Measurements from ENCODE around the gene ACAD11.
"Not testable (repeated sequence)": the region's sequence is repeated elsewhere in the genome, so short reads cannot be mapped to it uniquely, and the experiment has no call there.

ACAD11 gene

DNA sequence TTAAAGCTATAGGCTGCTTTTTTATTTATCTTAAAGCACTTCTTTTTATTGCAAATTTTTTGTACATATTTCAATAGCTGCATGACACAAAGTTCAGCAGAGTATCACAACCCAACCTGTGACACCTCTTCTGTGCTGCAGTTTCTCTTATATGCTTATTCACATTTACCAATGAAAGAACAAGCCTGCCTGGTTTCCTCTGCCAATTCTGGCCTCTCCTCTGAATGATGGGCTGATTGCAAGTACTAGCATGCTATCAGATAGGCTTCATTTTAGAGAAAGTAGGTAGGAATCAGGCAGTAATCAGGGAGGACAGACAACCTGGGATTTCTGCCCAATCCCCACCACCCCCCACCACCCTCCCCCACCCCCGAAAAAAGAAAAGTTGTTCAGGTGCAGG is 36.0 kb downstream of the ACAD11 start:
- TF ChIP-seq, protein P1, sequence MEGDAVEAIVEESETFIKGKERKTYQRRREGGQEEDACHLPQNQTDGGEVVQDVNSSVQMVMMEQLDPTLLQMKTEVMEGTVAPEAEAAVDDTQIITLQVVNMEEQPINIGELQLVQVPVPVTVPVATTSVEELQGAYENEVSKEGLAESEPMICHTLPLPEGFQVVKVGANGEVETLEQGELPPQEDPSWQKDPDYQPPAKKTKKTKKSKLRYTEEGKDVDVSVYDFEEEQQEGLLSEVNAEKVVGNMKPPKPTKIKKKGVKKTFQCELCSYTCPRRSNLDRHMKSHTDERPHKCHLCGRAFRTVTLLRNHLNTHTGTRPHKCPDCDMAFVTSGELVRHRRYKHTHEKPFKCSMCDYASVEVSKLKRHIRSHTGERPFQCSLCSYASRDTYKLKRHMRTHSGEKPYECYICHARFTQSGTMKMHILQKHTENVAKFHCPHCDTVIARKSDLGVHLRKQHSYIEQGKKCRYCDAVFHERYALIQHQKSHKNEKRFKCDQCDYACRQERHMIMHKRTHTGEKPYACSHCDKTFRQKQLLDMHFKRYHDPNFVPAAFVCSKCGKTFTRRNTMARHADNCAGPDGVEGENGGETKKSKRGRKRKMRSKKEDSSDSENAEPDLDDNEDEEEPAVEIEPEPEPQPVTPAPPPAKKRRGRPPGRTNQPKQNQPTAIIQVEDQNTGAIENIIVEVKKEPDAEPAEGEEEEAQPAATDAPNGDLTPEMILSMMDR (conservative IDR thresholded peaks at IDR 0.05) = no peak

DNA sequence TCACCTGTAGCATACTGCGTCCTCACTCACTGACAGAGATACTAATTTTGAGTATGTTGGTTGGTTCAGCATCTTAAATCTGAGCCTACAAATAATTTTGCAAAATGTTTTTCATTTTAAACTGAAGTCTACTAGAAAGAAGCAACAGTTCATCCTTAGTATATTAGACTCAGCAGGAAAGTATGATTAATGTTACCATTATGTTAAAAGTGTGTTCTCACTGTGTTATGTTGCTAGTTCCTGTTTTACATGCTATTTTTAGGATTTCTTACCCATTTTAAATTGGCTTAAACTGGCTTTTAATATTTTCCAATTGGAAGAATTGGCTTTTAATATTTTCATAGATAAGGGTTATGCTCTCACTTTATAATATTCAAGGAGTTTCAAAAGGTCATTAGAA is 36.8 kb downstream of the ACAD11 start:
- peak overlapping the region; percentile 33 for H3K27ac ChIP-seq
- TF ChIP-seq, protein P1 (conservative IDR thresholded peaks at IDR 0.05) = no peak

More for the DNA sequence above, 36.0 kb downstream of the ACAD11 start:
- peak overlapping the region; percentile 33 for H3K27ac ChIP-seq

DNA sequence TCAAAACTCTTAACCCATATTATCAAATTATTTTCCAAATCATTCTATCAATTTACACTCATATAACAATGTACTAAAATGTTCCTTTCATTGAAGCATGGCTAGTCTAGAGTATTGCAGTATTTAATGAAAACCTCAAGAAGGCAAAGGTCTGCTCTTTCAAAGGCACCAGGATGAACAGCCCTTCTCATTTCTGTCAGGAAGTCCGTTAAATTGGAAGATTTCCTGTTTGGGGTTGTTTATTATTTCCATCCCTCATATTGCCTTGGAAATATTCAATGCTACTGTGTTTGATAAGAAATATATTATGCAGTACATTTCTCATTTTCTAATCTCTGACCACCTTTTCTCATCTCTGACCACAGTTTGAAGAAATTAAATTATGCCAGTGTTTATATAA is 37.5 kb downstream of the ACAD11 start:
- TF ChIP-seq, protein P1 (conservative IDR thresholded peaks at IDR 0.05) = no peak
- peak overlapping the region; percentile 33; the same call in 1 of the 2 replicates for H3K27ac ChIP-seq

DNA sequence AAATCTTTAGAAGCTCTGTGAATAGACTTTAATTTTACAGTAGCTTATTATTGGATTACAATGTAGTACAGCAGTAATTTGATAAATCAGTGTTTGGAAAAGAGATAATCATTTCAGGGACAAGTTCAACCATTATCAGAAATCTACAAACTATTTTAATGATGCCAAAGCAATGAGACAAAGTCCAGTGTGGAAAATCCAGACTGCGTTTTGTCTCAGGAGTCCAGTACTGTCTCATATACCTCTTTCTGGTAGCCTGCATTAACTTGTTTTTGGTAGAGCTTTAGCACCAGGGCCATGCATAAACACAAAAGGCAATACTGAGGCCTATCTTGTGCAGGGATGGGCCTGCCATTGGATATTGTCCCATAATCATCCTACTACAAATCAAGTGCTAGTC is 42.8 kb downstream of the ACAD11 start:
- TF ChIP-seq, protein P1 (conservative IDR thresholded peaks at IDR 0.05) = no peak
- H3K27ac ChIP-seq = no peak overlapping the region

DNA sequence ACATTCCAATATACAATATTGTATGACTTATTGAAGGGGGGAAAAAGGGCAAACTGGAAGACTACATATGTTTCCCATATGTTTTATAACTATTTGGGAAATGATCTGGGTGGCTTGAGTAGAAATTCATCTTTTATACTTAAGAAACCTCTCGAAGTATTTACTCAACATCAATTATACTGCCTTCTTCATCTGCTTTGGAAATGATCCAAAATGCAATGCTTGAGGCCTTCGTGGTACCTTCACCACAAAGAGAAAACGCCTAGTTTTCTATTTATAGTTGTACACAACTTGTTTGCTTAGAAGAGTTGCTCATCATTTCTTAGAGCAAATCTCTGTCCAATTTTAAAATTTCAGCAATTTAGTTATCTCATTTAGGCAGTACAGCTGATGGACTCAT is 43.7 kb downstream of the ACAD11 start:
- H3K27ac ChIP-seq = no peak overlapping the region
- TF ChIP-seq, protein P1 (conservative IDR thresholded peaks at IDR 0.05) = no peak

DNA sequence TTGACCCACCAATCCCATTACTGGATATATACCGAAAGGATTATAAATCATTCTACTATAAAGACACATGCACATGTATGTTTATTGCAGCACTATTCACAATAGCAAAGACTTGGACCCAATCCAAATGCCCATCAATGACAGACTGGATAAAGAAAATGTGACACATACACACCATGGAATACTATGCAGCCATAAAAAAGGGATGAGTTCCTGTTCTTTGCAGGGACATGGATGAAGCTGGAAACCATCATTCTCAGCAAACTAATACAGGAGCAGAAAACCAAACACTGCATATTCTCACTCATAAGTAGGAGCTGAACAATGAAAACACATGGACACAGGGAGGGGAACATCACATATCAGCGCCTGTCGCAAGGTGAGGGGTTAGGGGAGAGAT is 44.3 kb downstream of the ACAD11 start:
- not testable (repeated sequence) for H3K27ac ChIP-seq

DNA sequence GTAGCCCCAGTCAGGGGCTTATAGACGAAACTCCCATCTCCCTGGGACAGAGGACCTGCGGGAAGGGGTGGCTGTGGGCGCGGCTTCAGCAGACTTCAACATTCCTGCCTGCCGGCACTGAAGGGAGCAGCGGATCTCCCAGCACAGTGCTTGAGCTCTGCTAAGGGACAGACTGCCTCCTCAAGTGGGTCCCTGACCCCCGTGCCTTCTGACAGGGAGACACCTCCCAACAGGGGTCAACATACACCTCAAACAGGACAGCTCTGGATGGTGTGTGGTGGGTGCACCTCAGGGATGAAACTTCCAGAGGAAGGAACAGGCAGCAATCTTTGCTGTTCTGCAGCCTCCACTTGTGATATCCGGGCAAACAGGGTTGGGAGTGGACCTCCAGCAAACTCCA is 53.0 kb downstream of the ACAD11 start:
- H3K27ac ChIP-seq = not testable (repeated sequence)

DNA sequence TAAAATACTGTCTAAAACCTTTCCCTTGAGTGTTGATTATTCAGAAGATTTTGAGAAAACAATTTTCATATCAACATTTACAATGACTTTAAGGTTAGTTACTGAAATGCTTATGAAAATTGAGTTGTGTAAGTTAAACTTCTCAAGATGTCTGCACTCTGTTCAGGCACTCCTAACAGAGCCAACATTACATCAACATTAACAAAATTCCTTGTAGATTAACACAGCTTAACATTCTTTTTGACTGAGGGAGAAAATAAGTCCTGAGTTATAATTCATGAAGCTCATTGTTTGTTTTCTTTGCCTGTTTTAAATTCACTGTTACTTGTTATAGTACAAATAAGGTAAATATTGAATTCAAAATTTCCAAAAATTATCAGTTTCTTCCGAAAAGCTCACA is 53.5 kb downstream of the ACAD11 start:
- H3K27ac ChIP-seq = no peak overlapping the region
- TF ChIP-seq, protein P1 (conservative IDR thresholded peaks at IDR 0.05) = no peak

DNA sequence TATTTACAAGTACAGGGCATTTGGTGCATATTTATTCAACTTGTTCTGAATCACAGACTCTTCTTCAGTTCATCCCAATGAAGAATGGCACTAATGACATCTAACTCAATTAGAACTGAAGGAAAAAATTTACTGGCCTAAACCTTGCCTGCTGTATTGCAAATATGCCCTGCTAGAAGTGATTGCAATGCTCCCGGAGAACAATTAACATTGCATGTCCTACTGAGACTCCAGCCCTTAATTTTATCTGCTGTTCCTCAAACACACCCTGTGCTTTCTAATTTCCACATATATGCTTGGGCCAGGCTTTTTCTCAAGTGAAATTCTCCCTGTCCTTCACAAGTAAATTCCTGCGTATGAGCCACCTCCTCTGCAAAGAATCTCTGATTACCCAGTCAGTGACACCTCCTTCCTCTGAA is 54.2 kb downstream of the ACAD11 start:
- no peak overlapping the region for H3K27ac ChIP-seq
- TF ChIP-seq, protein P1 (conservative IDR thresholded peaks at IDR 0.05) = no peak

DNA sequence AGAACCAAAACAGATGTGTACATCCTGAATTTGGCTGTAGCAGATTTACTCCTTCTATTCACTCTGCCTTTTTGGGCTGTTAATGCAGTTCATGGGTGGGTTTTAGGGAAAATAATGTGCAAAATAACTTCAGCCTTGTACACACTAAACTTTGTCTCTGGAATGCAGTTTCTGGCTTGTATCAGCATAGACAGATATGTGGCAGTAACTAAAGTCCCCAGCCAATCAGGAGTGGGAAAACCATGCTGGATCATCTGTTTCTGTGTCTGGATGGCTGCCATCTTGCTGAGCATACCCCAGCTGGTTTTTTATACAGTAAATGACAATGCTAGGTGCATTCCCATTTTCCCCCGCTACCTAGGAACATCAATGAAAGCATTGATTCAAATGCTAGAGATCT is 59.0 kb downstream of the ACAD11 start:
- H3K27ac ChIP-seq = not testable (repeated sequence)
